ENCODE data around the gene MLH1. TPM values are rescaled to one million over a fixed set of nuclear protein-coding genes. Genes with fewer than 3 reads are reported as not detected.

MLH1 gene
- total and polyA plus RNA-seq, 5 donors from 2014 or later: 18.8 to 34.5 (median 22.3) TPM

GRCh38 chr3:36964331-36964730 lies 29.0 kb upstream of the MLH1 start:
- H3K4me3 ChIP-seq (ENCODE audit: low read depth, low read length): no peak overlapping the region
- no peaks in the 10 kb centered on the region for H3K36me3 ChIP-seq (ENCODE audit: control insufficient read depth, insufficient read depth, low read length)
- ATAC-seq (ENCODE audit: low read depth in 2 of 2): no peak
- Mint-ChIP-seq H3K4me1 (peaks cover 0 to 4% (median 3%) of the 10 kb centered on the region in 4 donors), H3K4me3 (no peak overlapping the region), H3K27me3 (no peaks in the 10 kb centered on the region), H3K36me3 (no peaks in the 10 kb centered on the region), H3K9me3 (no peaks in the 10 kb centered on the region), H3K27ac (peak overlapping the region in 1 of 3 donors; percentile 47)
- H3K9me3 ChIP-seq (ENCODE audit: control insufficient read depth in 2 of 2, low read length in 2 of 2): no peaks in the 10 kb centered on the region
- H3K27ac ChIP-seq (ENCODE audit: insufficient read depth, low read length, poor library complexity, severe bottlenecking): no peak overlapping the region
- no peaks in the 10 kb centered on the region for H3K4me1 ChIP-seq (ENCODE audit: control insufficient read depth, insufficient read depth, low read length, poor library complexity, severe bottlenecking)
- no peak for DNase-seq
- no peaks in the 10 kb centered on the region for H3K27me3 ChIP-seq (ENCODE audit: control insufficient read depth, insufficient read depth, low read length)

GRCh38 chr3:36964817-36965216 lies 28.5 kb upstream of the MLH1 start:
- Histone ChIP-seq H3K4me1 (ENCODE audit: control insufficient read depth, insufficient read depth, low read length, poor library complexity, severe bottlenecking) (peaks cover 3% of the 10 kb centered on the region), H3K27ac (ENCODE audit: insufficient read depth, low read length, poor library complexity, severe bottlenecking) (no peak overlapping the region), H3K27me3 (ENCODE audit: control insufficient read depth, insufficient read depth, low read length) (no peaks in the 10 kb centered on the region), H3K9me3 (ENCODE audit: control insufficient read depth in 2 of 2, low read length in 2 of 2) (no peaks in the 10 kb centered on the region), H3K36me3 (ENCODE audit: control insufficient read depth, insufficient read depth, low read length) (no peaks in the 10 kb centered on the region), H3K4me3 (ENCODE audit: low read depth, low read length) (no peak overlapping the region)
- ATAC-seq (ENCODE audit: low read depth in 2 of 2) (no peak), DNase-seq (no peak)
- H3K36me3 Mint-ChIP-seq: no peaks in the 10 kb centered on the region
- peak overlapping the region in 1 of 3 donors; percentile 47 for H3K27ac Mint-ChIP-seq
- no peaks in the 10 kb centered on the region for H3K9me3 Mint-ChIP-seq
- no peak overlapping the region for H3K4me3 Mint-ChIP-seq
- H3K27me3 Mint-ChIP-seq: no peaks in the 10 kb centered on the region
- H3K4me1 Mint-ChIP-seq: peaks cover 0 to 8% (median 6%) of the 10 kb centered on the region in 4 donors

- Mint-ChIP-seq H3K36me3 (no peaks in the 10 kb centered on the region), H3K9me3 (no peaks in the 10 kb centered on the region), H3K27ac (no peak overlapping the region), H3K4me3 (no peak overlapping the region), H3K27me3 (no peaks in the 10 kb centered on the region), H3K4me1 (peaks cover 0 to 12% (median 10%) of the 10 kb centered on the region in 4 donors)
- Histone ChIP-seq H3K4me1 (ENCODE audit: control insufficient read depth, insufficient read depth, low read length, poor library complexity, severe bottlenecking) (peaks cover 6% of the 10 kb centered on the region), H3K27me3 (ENCODE audit: control insufficient read depth, insufficient read depth, low read length) (no peaks in the 10 kb centered on the region), H3K4me3 (ENCODE audit: low read depth, low read length) (no peak overlapping the region), H3K9me3 (ENCODE audit: control insufficient read depth in 2 of 2, low read length in 2 of 2) (no peaks in the 10 kb centered on the region), H3K27ac (ENCODE audit: insufficient read depth, low read length, poor library complexity, severe bottlenecking) (no peak overlapping the region), H3K36me3 (ENCODE audit: control insufficient read depth, insufficient read depth, low read length) (no peaks in the 10 kb centered on the region)
- DNase-seq (no peak), ATAC-seq (ENCODE audit: low read depth in 2 of 2) (no peak)
Measured at GRCh38 chr3:36965440-36965839, 27.9 kb upstream of the MLH1 start.

GRCh38 chr3:36969085-36969484 lies 24.2 kb upstream of the MLH1 start:
- H3K4me1 ChIP-seq (ENCODE audit: control insufficient read depth, insufficient read depth, low read length, poor library complexity, severe bottlenecking): peaks cover 6% of the 10 kb centered on the region
- Mint-ChIP-seq H3K27ac (peak overlapping the region in 2 of 3 donors; percentile 7 to 31), H3K4me3 (no peak overlapping the region), H3K27me3 (no peaks in the 10 kb centered on the region), H3K4me1 (peaks cover 0 to 30% (median 19%) of the 10 kb centered on the region in 4 donors), H3K36me3 (peaks cover 13% of the 10 kb centered on the region), H3K9me3 (no peaks in the 10 kb centered on the region)
- DNase-seq (no peak), ATAC-seq (ENCODE audit: low read depth in 2 of 2) (no peak)
- H3K27me3 ChIP-seq (ENCODE audit: control insufficient read depth, insufficient read depth, low read length): no peaks in the 10 kb centered on the region
- H3K27ac ChIP-seq (ENCODE audit: insufficient read depth, low read length, poor library complexity, severe bottlenecking): peak overlapping the region; percentile 24
- H3K9me3 ChIP-seq (ENCODE audit: control insufficient read depth in 2 of 2, low read length in 2 of 2): no peaks in the 10 kb centered on the region
- H3K4me3 ChIP-seq (ENCODE audit: low read depth, low read length): no peak overlapping the region
- H3K36me3 ChIP-seq (ENCODE audit: control insufficient read depth, insufficient read depth, low read length): no peaks in the 10 kb centered on the region

- peak overlapping the region; percentile 26 for H3K4me3 ChIP-seq (ENCODE audit: low read depth, low read length)
- H3K36me3 Mint-ChIP-seq: peaks cover 15% of the 10 kb centered on the region
- ATAC-seq (ENCODE audit: low read depth in 2 of 2) (peak; percentile 90 to 95), DNase-seq (peak; percentile 7 to 66 (median 26))
- no peaks in the 10 kb centered on the region for H3K27me3 ChIP-seq (ENCODE audit: control insufficient read depth, insufficient read depth, low read length)
- H3K9me3 Mint-ChIP-seq: no peaks in the 10 kb centered on the region
- no peaks in the 10 kb centered on the region for H3K36me3 ChIP-seq (ENCODE audit: control insufficient read depth, insufficient read depth, low read length)
- H3K27ac Mint-ChIP-seq: peak overlapping the region; percentile 21 to 66 (median 64)
- no peak overlapping the region for H3K4me3 Mint-ChIP-seq
- peak overlapping the region; percentile 24 for H3K27ac ChIP-seq (ENCODE audit: insufficient read depth, low read length, poor library complexity, severe bottlenecking)
- no peaks in the 10 kb centered on the region for H3K27me3 Mint-ChIP-seq
- peaks cover 6% of the 10 kb centered on the region for H3K4me1 ChIP-seq (ENCODE audit: control insufficient read depth, insufficient read depth, low read length, poor library complexity, severe bottlenecking)
- H3K4me1 Mint-ChIP-seq: peaks cover 0 to 32% (median 20%) of the 10 kb centered on the region in 4 donors
- no peaks in the 10 kb centered on the region for H3K9me3 ChIP-seq (ENCODE audit: control insufficient read depth in 2 of 2, low read length in 2 of 2)
Measured at GRCh38 chr3:36969540-36970432, 23.5 kb upstream of the MLH1 start.

GRCh38 chr3:36972163-36972562 lies 21.2 kb upstream of the MLH1 start:
- H3K4me3 Mint-ChIP-seq: no peak overlapping the region
- ATAC-seq (ENCODE audit: low read depth in 2 of 2) (no peak), DNase-seq (no peak)
- H3K27me3 Mint-ChIP-seq: no peaks in the 10 kb centered on the region
- H3K27ac Mint-ChIP-seq: no peak overlapping the region
- no peak overlapping the region for H3K27ac ChIP-seq (ENCODE audit: insufficient read depth, low read length, poor library complexity, severe bottlenecking)
- peaks cover 3% of the 10 kb centered on the region for H3K36me3 ChIP-seq (ENCODE audit: control insufficient read depth, insufficient read depth, low read length)
- peaks cover 22% of the 10 kb centered on the region for H3K36me3 Mint-ChIP-seq
- H3K9me3 Mint-ChIP-seq: no peaks in the 10 kb centered on the region
- peaks cover 0 to 32% (median 20%) of the 10 kb centered on the region in 4 donors for H3K4me1 Mint-ChIP-seq
- H3K4me3 ChIP-seq (ENCODE audit: low read depth, low read length): no peak overlapping the region
- no peaks in the 10 kb centered on the region for H3K27me3 ChIP-seq (ENCODE audit: control insufficient read depth, insufficient read depth, low read length)
- H3K9me3 ChIP-seq (ENCODE audit: control insufficient read depth in 2 of 2, low read length in 2 of 2): no peaks in the 10 kb centered on the region
- peaks cover 6% of the 10 kb centered on the region for H3K4me1 ChIP-seq (ENCODE audit: control insufficient read depth, insufficient read depth, low read length, poor library complexity, severe bottlenecking)

GRCh38 chr3:36973139-36973538 lies 20.2 kb upstream of the MLH1 start:
- H3K27me3 Mint-ChIP-seq: no peaks in the 10 kb centered on the region
- H3K4me1 ChIP-seq (ENCODE audit: control insufficient read depth, insufficient read depth, low read length, poor library complexity, severe bottlenecking): peaks cover 6% of the 10 kb centered on the region
- H3K36me3 Mint-ChIP-seq: peaks cover 22% of the 10 kb centered on the region
- H3K27ac ChIP-seq (ENCODE audit: insufficient read depth, low read length, poor library complexity, severe bottlenecking): no peak overlapping the region
- H3K27ac Mint-ChIP-seq: no peak overlapping the region
- H3K27me3 ChIP-seq (ENCODE audit: control insufficient read depth, insufficient read depth, low read length): no peaks in the 10 kb centered on the region
- ATAC-seq (ENCODE audit: low read depth in 2 of 2) (no peak), DNase-seq (no peak)
- H3K9me3 Mint-ChIP-seq: peaks cover 0 to 3% (median 0%) of the 10 kb centered on the region in 7 donors
- no peak overlapping the region for H3K4me3 Mint-ChIP-seq
- H3K4me1 Mint-ChIP-seq: peaks cover 0 to 32% (median 20%) of the 10 kb centered on the region in 4 donors
- H3K4me3 ChIP-seq (ENCODE audit: low read depth, low read length): no peak overlapping the region
- no peaks in the 10 kb centered on the region for H3K9me3 ChIP-seq (ENCODE audit: control insufficient read depth in 2 of 2, low read length in 2 of 2)
- peaks cover 3% of the 10 kb centered on the region for H3K36me3 ChIP-seq (ENCODE audit: control insufficient read depth, insufficient read depth, low read length)
